GM12878 (cell line): ENCODE measurements around the gene MAST2. TPM values are rescaled to one million over a fixed set of nuclear protein-coding genes. Genes with fewer than 3 reads are reported as not detected.

Experiments
- ATAC-seq: fragments of 200-7000 bp; cut with Tn5 transposase; 3 replicates; pipeline ENCODE4 v1.9.1; 2020; ENCODE audit warnings: mild to moderate bottlenecking, moderate library complexity
- BruUV-seq: library from RNA; stranded (reverse); fragments of 400-500 nt; replicated peaks from 2 replicates; lab custom pipeline; 2021; lab: Mats Ljungman, UMichigan
- CTCF ChIA-PET: fragments of 300-600 bp; sonication (Branson Sonifier 250); formaldehyde crosslinking; extraction: SDS; loops from one replicate; lab custom pipeline; 2021; ENCODE audit warnings: inconsistent platforms; lab: Yijun Ruan, JAX
- POLR2A ChIA-PET: fragments of 350-600 bp; formaldehyde crosslinking; extraction: SDS; loops from one replicate; lab custom pipeline; 2021; ENCODE audit warnings: inconsistent platforms; lab: Charles Lee
- RAD21 ChIA-PET: fragments of 300-600 bp; sonication (Branson Sonifier 250); formaldehyde crosslinking; loops from one replicate; lab custom pipeline; 2023; ENCODE audit warnings: antibody characterized with exemption; ENCODE audit not compliant: unreplicated experiment; lab: Charles Lee
- SMC1A ChIA-PET: fragments of 300-600 bp; sonication (Branson Sonifier 250); formaldehyde crosslinking; loops from one replicate; lab custom pipeline; 2023; ENCODE audit not compliant: unreplicated experiment, uncharacterized antibody; lab: Charles Lee
- DNase-seq: peaks from one replicate; pipeline ENCODE4 v3.0.0-alpha.2; 2011; ENCODE audit warnings: low read depth, low spot score
- FAIRE-seq: peaks from 3 replicates; lab custom pipeline; 2011; peaks lifted over from hg19 to GRCh38; lab: Jason Lieb, UNC
- H2AFZ ChIP-seq: 2 replicates; pipeline ENCODE4 v1.6.0; 2011; ENCODE audit warnings: low read depth, low read length, control low read depth; ENCODE audit not compliant: control insufficient read depth
- H3K27ac ChIP-seq: 2 replicates; pipeline ENCODE4 v1.5.1; 2011; ENCODE audit warnings: control low read depth; ENCODE audit not compliant: control insufficient read depth, insufficient read depth
- H3K27me3 ChIP-seq, 2 experiments: replicated peaks in 1 of 2; 2 replicates each; pipeline versions ENCODE4 v1.6.0 to v1.6.1; 2011; ENCODE audit warnings: low read length in 1 of 2; ENCODE audit not compliant: control insufficient read depth in 2 of 2, insufficient read depth in 2 of 2
- H3K36me3 ChIP-seq, 2 experiments: 2 replicates each; pipeline ENCODE4 v1.5.1; 2011; ENCODE audit warnings: low read length in 1 of 2; ENCODE audit not compliant: control insufficient read depth in 2 of 2, insufficient read depth in 2 of 2
- H3K4me1 ChIP-seq: 2 replicates; pipeline ENCODE4 v1.6.1; 2011; ENCODE audit warnings: mild to moderate bottlenecking, low read length, moderate library complexity, mixed read lengths; ENCODE audit not compliant: control insufficient read depth, insufficient read depth
- H3K4me2 ChIP-seq: 2 replicates; pipeline ENCODE4 v1.6.0; 2011; ENCODE audit warnings: control low read depth; ENCODE audit not compliant: control insufficient read depth, insufficient read depth
- H3K4me3 ChIP-seq: fragments of 200-600 bp; sonication (generic); 2 replicates; pipeline ENCODE4 v1.5.1; 2016
- H3K79me2 ChIP-seq: 2 replicates; pipeline ENCODE4 v1.6.0; 2011; ENCODE audit warnings: low read length; ENCODE audit not compliant: control insufficient read depth, insufficient read depth
- H3K9ac ChIP-seq: 2 replicates; pipeline ENCODE4 v1.8.0; 2011; ENCODE audit warnings: low read length, control low read depth, mixed read lengths; ENCODE audit not compliant: control insufficient read depth, insufficient read depth
- H3K9me3 ChIP-seq: replicated peaks from 3 replicates; pipeline ENCODE4 v1.5.1; 2011; ENCODE audit warnings: mild to moderate bottlenecking, low read length; ENCODE audit not compliant: control insufficient read depth, insufficient read depth
- H4K20me1 ChIP-seq: 2 replicates; pipeline ENCODE4 v1.6.0; 2011; ENCODE audit not compliant: control insufficient read depth, insufficient read depth
- BHLHE40 ChIP-seq, 2 experiments: fragments of 450-650 bp in 1 of 2; IDR thresholded peaks; 2 replicates each; pipeline ENCODE4 v1.6.1; 2011 to 2017; ENCODE audit warnings: low read depth in 2 of 2, borderline replicate concordance in 1 of 2, improper control_type of control experiment in 1 of 2, low read length in 1 of 2, mild to moderate bottlenecking in 1 of 2
- CBFB ChIP-seq: IDR thresholded peaks from 2 replicates; pipeline ENCODE4 v1.6.1; 2016; ENCODE audit warnings: antibody characterized with exemption, low read depth
- CBX5 ChIP-seq: sonication (generic); IDR thresholded peaks from 2 replicates; pipeline ENCODE4 v1.6.1; 2016; ENCODE audit warnings: low read depth, moderate library complexity, mild to moderate bottlenecking, inconsistent platforms
- CHD4 ChIP-seq: fragments of 200-600 bp; sonication (generic); IDR thresholded peaks from 2 replicates; pipeline ENCODE4 v1.6.1; 2016; ENCODE audit warnings: mild to moderate bottlenecking
- CREB1 ChIP-seq: IDR thresholded peaks from 2 replicates; pipeline ENCODE4 v1.6.1; 2012; ENCODE audit warnings: low read depth, mild to moderate bottlenecking, inconsistent platforms
- GATAD2B ChIP-seq: fragments of 450-650 bp; conservative IDR thresholded peaks from 2 replicates; pipeline ENCODE4 v1.6.1; 2017; ENCODE audit warnings: low read depth, mild to moderate bottlenecking, moderate library complexity
- LARP7 ChIP-seq: fragments of 450-650 bp; IDR thresholded peaks from 2 replicates; pipeline ENCODE4 v1.6.1; 2017; ENCODE audit warnings: mild to moderate bottlenecking
- MTA2 ChIP-seq: fragments of 450-650 bp; IDR thresholded peaks from 2 replicates; pipeline ENCODE4 v1.6.1; 2016; ENCODE audit warnings: low read depth, mild to moderate bottlenecking, moderate library complexity
- NFYB ChIP-seq: IDR thresholded peaks from 2 replicates; pipeline ENCODE4 v1.6.1; 2011; ENCODE audit warnings: low read depth, mild to moderate bottlenecking, low read length, improper control_type of control experiment, moderate library complexity; ENCODE audit not compliant: insufficient read depth
- NR2C2 ChIP-seq: IDR thresholded peaks from 2 replicates; pipeline ENCODE4 v1.6.1; 2011; ENCODE audit warnings: borderline replicate concordance, low read depth; ENCODE audit not compliant: control insufficient read depth, insufficient read length
- PAX5 ChIP-seq: IDR thresholded peaks from 2 replicates; pipeline ENCODE4 v1.6.1; 2011; ENCODE audit warnings: low read depth, low read length, borderline replicate concordance
- RFX5 ChIP-seq: IDR thresholded peaks from 2 replicates; pipeline ENCODE4 v1.6.1; 2011; ENCODE audit warnings: low read depth, low read length, improper control_type of control experiment
- SP1 ChIP-seq: IDR thresholded peaks from one replicate; pipeline ENCODE4 v1.6.1; 2011; ENCODE audit warnings: low read depth, low read length
- SPI1 ChIP-seq: IDR thresholded peaks from 2 replicates; pipeline ENCODE4 v1.6.1; 2011; ENCODE audit warnings: low read depth, mild to moderate bottlenecking, low read length, moderate library complexity, borderline replicate concordance; ENCODE audit not compliant: insufficient read depth
- SREBF2 ChIP-seq: IDR thresholded peaks from 2 replicates; pipeline ENCODE4 v1.6.1; 2012; ENCODE audit warnings: mild to moderate bottlenecking, low read length
- TCF7 ChIP-seq: IDR thresholded peaks from 2 replicates; pipeline ENCODE4 v1.6.1; 2014; ENCODE audit warnings: antibody characterized with exemption, borderline replicate concordance
- WGBS: methylation state at CpG from one replicate; pipeline ENCODE4 v1.1.6; 2016; ENCODE audit warnings: low lambda C conversion rate; ENCODE audit not compliant: insufficient replicate concordance, insufficient coverage; ENCODE audit errors: missing lambda C conversion rate; 5-methylcytosine and 5-hydroxymethylcytosine counted together
- in situ Hi-C: fragments of 300-500 bp; cut with MboI; formaldehyde crosslinking; loops from 9 replicates; pipeline ENCODE4 v1.14.3; 2018; ENCODE audit warnings: mixed read lengths
- intact Hi-C: fragments of 100-400 bp; cut with micrococcal nuclease; formaldehyde crosslinking; loops from one replicate; pipeline ENCODE4 v1.14.2; 2022; ENCODE audit not compliant: unreplicated experiment
- polyA plus RNA-seq, 11 experiments: library from polyadenylated mRNA; depleted of rRNA in 4 of 11; unstranded in 6 of 11; stranded (reverse) in 5 of 11; fragments of >200 nt; fragmentation: Nextera tagmentation in 4 of 11; fragmentation: Illumina TruSeq in 1 of 11; extraction: Ambion mirVana in 4 of 11; extraction: Trizol in 1 of 11; gene quantifications; 1 replicate in 1 of 11; 2 replicates in 10 of 11; pipeline versions ENCODE4 v1.2.1 to v1.2.3, GENCODE V29; 2011 to 2016; ENCODE audit warnings: inconsistent platforms in 2 of 11, missing spikeins in 2 of 11, low read depth in 1 of 11
- total RNA-seq, 4 experiments: library from RNA; depleted of rRNA in 3 of 4; stranded (reverse); fragments of >200 nt in 3 of 4; fragmentation: Illumina TruSeq in 1 of 4; extraction: Trizol in 1 of 4; gene quantifications; 2 replicates each; pipeline versions ENCODE4 v1.2.1 to v1.2.3, GENCODE V29; 2013 to 2021
- TF ChIP-seq, protein P1 (sequence below): fragments of 450-650 bp; IDR thresholded peaks from 2 replicates; pipeline ENCODE4 v1.6.1; 2016; ENCODE audit warnings: mild to moderate bottlenecking
- TF ChIP-seq, protein P2 (sequence below): IDR thresholded peaks from 2 replicates; pipeline ENCODE4 v1.6.1; 2012; ENCODE audit warnings: low read depth, low read length, improper control_type of control experiment
- TF ChIP-seq, protein P3 (sequence below): fragments of 450-650 bp; conservative IDR thresholded peaks from 2 replicates; pipeline ENCODE4 v1.6.1; 2017; ENCODE audit warnings: mild to moderate bottlenecking, moderate library complexity
- TF ChIP-seq, protein P4 (sequence below): IDR thresholded peaks from 2 replicates; pipeline ENCODE4 v1.6.1; 2011; ENCODE audit warnings: borderline replicate concordance, low read depth, mild to moderate bottlenecking, moderate library complexity, low read length; ENCODE audit not compliant: insufficient read depth, poor library complexity, severe bottlenecking

The MAST2 gene
- total and polyA plus RNA-seq, 10 of the 15 experiments (the other 5 are each of a cell fraction or from before 2014, with no cell fraction given) = 1.0 to 28.7 (median 13.8) TPM

DNA sequence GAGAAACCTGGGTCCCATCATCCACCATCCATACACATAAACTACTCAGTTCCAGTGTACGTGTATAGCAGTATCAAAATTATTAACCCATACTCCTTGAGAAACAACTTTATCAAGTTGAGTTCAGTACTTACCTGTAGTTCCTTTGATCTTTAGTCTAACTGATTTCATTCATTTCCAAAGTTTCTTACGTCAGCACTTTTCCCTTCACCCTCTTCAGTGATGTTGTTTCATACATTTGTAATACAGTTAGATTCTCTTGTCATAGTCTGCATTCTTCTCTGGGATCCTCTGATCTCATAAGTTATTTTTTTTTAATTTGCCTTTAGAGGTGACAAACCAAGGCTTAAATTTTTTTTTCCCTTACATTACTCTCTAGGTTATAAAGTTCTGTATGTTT, 185.8 kb downstream of the MAST2 start (continued):
- TF ChIP-seq, protein P1, sequence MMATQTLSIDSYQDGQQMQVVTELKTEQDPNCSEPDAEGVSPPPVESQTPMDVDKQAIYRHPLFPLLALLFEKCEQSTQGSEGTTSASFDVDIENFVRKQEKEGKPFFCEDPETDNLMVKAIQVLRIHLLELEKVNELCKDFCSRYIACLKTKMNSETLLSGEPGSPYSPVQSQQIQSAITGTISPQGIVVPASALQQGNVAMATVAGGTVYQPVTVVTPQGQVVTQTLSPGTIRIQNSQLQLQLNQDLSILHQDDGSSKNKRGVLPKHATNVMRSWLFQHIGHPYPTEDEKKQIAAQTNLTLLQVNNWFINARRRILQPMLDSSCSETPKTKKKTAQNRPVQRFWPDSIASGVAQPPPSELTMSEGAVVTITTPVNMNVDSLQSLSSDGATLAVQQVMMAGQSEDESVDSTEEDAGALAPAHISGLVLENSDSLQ = no peak
- TF ChIP-seq GATAD2B = no peak
- no peak for TF ChIP-seq MTA2
- TF ChIP-seq, protein P2, sequence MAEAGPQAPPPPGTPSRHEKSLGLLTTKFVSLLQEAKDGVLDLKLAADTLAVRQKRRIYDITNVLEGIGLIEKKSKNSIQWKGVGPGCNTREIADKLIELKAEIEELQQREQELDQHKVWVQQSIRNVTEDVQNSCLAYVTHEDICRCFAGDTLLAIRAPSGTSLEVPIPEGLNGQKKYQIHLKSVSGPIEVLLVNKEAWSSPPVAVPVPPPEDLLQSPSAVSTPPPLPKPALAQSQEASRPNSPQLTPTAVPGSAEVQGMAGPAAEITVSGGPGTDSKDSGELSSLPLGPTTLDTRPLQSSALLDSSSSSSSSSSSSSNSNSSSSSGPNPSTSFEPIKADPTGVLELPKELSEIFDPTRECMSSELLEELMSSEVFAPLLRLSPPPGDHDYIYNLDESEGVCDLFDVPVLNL = no peak
- TF ChIP-seq NR2C2 = no peak
- TF ChIP-seq LARP7 = no peak
- no peak for TF ChIP-seq TCF7

DNA sequence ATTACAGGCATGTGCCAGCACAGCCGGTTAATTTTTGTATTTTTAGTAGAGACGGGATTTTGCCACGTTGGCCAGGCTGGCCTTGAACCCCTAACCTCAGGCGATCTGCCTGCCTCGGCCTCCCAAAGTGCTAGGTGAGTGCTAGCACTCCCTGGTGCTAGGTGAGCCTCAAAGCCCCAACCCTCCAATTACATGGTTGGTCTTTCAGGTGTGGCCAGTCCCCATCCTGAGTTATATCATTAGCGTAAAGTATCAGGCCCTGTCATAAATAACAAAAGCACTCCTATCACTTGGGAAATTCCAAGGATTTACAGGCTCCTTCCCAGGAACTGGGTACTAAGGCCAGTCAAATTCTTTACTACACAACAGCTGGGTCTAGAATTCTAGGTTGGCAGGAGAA, 191.0 kb downstream of the MAST2 start:
- no peaks in the 10 kb centered on the region for H4K20me1 ChIP-seq
- no peak overlapping the region for H2AFZ ChIP-seq
- 99% methylated on average over 6 of the region's 6 CpGs for WGBS
- ATAC-seq (no peak), FAIRE-seq (no peak), DNase-seq (no peak)
- in situ Hi-C loops = no loop called here
- H3K79me2 ChIP-seq = no peaks in the 10 kb centered on the region
- ChIA-PET RAD21 (no interaction called here), POLR2A (no interaction called here), CTCF (no interaction called here), SMC1A (no interaction called here)
- H3K9ac ChIP-seq = no peak overlapping the region
- TF ChIP-seq CBX5 (no peak), CHD4 (no peak), CREB1 (no peak), PAX5 (no peak), SPI1 (no peak), SP1 (no peak), CBFB (no peak), NFYB (no peak), SREBF2 (no peak), RFX5 (no peak), BHLHE40 (IDR thresholded peaks at IDR 0.05; ENCODE audit: borderline replicate concordance in 1 of 2, low read depth in 2 of 2, low read length in 1 of 2) (no peak)
- TF ChIP-seq, protein P3, sequence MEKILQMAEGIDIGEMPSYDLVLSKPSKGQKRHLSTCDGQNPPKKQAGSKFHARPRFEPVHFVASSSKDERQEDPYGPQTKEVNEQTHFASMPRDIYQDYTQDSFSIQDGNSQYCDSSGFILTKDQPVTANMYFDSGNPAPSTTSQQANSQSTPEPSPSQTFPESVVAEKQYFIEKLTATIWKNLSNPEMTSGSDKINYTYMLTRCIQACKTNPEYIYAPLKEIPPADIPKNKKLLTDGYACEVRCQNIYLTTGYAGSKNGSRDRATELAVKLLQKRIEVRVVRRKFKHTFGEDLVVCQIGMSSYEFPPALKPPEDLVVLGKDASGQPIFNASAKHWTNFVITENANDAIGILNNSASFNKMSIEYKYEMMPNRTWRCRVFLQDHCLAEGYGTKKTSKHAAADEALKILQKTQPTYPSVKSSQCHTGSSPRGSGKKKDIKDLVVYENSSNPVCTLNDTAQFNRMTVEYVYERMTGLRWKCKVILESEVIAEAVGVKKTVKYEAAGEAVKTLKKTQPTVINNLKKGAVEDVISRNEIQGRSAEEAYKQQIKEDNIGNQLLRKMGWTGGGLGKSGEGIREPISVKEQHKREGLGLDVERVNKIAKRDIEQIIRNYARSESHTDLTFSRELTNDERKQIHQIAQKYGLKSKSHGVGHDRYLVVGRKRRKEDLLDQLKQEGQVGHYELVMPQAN = no peak
- TF ChIP-seq, protein P4, sequence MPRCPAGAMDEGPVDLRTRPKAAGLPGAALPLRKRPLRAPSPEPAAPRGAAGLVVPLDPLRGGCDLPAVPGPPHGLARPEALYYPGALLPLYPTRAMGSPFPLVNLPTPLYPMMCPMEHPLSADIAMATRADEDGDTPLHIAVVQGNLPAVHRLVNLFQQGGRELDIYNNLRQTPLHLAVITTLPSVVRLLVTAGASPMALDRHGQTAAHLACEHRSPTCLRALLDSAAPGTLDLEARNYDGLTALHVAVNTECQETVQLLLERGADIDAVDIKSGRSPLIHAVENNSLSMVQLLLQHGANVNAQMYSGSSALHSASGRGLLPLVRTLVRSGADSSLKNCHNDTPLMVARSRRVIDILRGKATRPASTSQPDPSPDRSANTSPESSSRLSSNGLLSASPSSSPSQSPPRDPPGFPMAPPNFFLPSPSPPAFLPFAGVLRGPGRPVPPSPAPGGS = no peak
- intact Hi-C loops = no loop called here
- peaks cover 2% of the 10 kb centered on the region; the same call in 2 of the 3 replicates for H3K9me3 ChIP-seq
- no peaks in the 10 kb centered on the region for H3K4me1 ChIP-seq
- no peak overlapping the region for H3K4me2 ChIP-seq
- no peak overlapping the region for H3K27ac ChIP-seq
- BruUV-seq = no TSS peak
- H3K4me3 ChIP-seq = no peak overlapping the region
- H3K36me3 ChIP-seq = no peaks in the 10 kb centered on the region
- H3K27me3 ChIP-seq = no peaks in the 10 kb centered on the region
